Fibroblast of lung (primary cell): Measurements from ENCODE around the gene IL20RA.

ENCODE experiments used
- CTCF ChIP-seq, 2 donors: IDR thresholded peaks in 1 of 2; conservative IDR thresholded peaks in 1 of 2; 1 replicate in 1 of 2; 2 replicates in 1 of 2; pipeline ENCODE4 v1.5.1; 2011 to 2012; ENCODE audit warnings: low read length in 2 of 2, control low read depth in 1 of 2, inconsistent platforms in 1 of 2, low read depth in 1 of 2, mild to moderate bottlenecking in 1 of 2
- EZH2 ChIP-seq: IDR thresholded peaks from 2 replicates; pipeline ENCODE4 v1.5.1; 2012; ENCODE audit warnings: low read length, control low read depth, mild to moderate bottlenecking; ENCODE audit errors: missing control alignments

- TF ChIP-seq CTCF (conservative IDR thresholded peaks at IDR 0.05 in 1 of 2, IDR thresholded peaks at IDR 0.05 in 1 of 2; ENCODE audit: low read depth in 1 of 2, low read length in 2 of 2) (no peak), EZH2 (no peak)
These were observed 43.9 kb downstream of the IL20RA start for GRCh38 chr6:137000825-137001224.
